GM18511 (cell line): ENCODE measurements around the gene ARFGAP2.

Experiments used
- ATAC-seq: cut with Tn5 transposase; IDR thresholded peaks from one replicate; pipeline ENCODE4 v1.9.1; 2021; ENCODE audit warnings: mild to moderate bottlenecking, moderate library complexity; ENCODE audit not compliant: unreplicated experiment

The ARFGAP2 gene

GRCh38 chr11:47171856-47172255 lies 4.8 kb downstream of the ARFGAP2 start:
- no peak for ATAC-seq

DNA sequence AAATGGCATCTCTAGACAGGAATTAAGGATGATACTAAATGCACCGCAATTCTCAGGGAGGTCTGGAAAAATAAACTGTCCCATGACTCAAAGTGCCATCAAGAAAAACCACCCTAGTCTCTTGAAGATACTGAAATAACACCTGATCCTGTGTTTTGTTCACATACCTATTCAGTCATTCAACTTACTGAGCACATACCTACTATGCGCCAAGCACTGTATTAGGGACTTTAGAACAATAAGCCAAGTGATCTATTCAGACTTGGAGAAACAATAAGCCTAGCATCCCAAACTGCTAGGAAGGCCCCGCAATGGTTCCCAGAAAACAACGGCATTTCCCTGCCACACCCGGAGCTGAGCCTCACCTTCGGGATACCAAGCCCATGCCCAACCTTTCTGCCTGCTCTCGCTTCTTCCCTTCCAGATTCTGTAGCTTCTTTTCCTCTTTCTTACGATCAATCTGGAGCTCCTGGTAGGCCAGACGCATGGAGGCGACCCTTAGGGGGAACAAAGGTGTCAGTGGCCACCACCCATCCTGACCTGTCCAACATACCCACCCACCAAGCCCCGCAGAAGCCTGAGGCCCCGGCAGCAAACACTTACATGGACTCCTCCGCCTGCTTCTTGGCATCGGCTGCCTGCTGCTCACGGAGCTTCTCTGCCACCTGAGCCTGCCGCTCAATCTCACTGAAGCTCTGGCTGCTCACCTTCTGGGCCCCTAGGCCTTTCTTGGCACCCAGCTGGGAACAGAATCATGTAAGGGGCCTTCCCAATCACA lies 5.4 kb downstream of the ARFGAP2 start:
- ATAC-seq, result no peak

DNA sequence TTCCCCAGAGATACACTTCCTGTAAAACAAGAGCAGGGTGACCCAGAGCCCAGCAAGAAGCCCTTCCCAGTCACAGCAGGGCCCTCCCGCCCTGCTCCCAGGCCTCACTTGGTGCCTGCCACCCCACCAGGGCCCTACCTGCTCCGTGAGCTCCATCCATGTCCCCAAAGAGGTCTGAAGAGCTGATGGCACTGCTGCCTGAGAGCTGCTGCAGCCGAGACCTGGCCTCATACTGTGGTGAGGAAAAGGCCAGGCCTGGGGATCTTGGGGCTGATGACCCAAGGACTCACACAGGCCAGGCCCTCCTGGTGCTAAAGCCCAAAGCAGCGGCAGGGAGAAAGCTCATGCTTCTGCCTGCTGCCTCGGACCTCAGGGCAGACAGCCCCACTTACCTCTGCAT lies 10.3 kb downstream of the ARFGAP2 start:
- no peak for ATAC-seq

GRCh38 chr11:47165253-47165840 lies 11.3 kb downstream of the ARFGAP2 start:
- no peak for ATAC-seq

DNA sequence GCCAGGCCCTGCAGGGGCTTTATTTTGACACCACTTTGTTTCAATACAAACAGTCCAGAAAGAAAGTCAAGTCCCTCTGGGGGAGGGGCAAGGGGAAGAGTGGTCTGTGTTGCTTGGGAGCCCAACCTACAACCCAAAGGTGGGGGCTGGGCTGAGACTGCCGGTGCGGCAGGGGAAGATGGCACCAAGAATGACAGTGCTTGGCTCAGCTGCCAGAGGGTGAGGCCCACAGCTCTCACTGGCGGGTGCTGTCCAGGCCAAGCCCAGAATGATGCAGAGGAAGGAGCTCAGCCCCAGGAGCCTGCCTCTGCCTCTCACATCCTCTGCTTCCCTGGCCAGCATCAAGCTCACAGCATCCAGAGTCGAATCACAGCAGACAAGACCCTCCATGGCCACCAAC lies 12.4 kb downstream of the ARFGAP2 start:
- no peak for ATAC-seq

- ATAC-seq, result no peak
These were observed 12.8 kb downstream of the ARFGAP2 start for GRCh38 chr11:47163898-47164297.

DNA sequence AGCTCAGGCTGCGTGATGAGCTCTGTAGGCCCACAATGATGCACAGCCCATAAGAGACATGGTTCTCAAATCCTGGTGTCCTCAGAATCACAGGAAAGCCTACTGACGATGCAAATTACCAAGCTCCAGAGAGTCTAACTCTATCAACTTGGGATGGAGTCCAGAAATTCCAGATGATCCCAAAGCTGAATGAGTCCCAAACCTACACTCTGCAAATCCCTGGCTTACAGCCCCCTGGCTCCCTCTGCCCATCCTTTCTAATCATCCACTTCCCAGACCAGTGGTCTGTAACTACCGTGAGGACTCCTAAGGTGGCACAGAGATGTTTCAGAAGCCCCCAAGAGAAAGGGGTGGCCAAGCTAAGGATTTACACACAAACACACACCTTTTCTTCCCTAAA lies 13.5 kb downstream of the ARFGAP2 start:
- ATAC-seq, result no peak

DNA sequence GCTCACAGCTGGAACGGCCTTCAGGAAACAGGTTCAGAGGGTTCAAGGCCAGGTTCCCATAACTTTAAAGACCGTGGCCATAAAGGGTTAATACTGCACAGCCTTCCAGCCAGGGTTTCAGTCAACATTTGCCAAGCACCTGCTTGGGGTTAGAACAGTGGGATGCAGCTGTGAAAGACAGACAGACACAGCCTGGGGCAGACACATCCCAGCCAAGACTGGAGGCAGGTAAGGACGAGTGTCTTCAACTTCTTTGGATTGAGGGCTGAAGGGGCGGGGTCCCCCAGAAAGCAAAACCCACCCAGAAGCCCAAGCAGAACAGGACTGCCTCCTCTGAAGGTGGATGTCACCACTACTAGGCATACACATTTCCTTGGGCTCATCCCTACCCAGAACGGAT lies 14.3 kb downstream of the ARFGAP2 start:
- ATAC-seq, result no peak

- ATAC-seq, result no peak
These were observed 14.8 kb downstream of the ARFGAP2 start for GRCh38 chr11:47161890-47162289.

DNA sequence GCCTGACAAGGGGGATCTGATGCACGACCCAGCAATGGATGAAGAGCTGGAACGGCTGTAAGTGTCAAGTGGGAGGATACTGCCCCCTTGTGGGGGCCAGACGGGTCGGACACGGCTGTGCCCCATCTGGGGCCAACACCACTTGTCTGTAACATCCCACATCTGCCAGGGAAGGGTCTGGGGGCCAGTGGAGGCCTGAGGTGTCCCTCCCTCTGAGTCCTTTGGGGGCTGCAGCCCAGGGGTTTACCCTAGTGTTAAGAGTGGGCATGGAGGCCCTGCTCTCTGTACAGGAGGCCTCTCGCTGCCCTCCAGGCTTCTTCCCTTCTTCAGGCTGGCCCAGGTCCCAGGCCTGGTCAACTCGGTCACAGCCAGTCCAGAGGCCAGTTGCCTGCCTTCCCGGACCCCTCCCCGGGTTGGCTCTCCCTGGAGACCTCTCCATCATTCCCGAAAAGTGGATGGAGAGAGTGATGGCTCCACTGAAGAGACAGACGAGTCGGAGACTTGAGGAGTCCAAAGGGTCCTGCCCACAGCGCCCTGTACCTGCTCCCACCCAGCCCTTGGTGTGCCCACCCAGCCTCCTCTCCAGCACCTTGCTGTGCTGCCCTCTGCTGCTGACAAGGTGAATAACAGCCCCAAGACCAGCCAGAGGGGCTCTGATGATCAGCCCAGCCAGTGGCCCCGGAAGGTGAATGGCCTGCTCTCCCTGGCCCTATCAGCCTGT lies 15.4 kb downstream of the ARFGAP2 start:
- ATAC-seq, result peak; percentile 73

DNA sequence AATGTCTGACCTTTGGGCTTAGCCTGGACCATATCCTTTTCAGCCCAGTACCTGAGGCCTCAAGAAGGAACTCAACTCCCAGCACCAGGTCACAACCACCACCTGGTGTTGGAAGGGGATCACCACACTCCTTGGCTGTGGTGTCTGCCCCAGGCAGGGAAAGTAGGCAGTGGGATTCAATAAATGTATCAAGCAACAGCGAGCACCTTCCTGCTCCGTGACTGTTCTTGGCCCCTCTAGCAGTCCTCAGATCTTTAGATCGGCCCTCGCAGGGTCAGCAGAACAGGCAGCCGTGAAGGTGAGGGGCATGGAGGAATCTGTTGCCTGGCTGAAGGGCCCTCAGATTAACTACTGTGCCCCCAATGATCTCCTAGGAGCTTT lies 15.9 kb downstream of the ARFGAP2 start:
- no peak for ATAC-seq

- no peak for ATAC-seq
These were observed 18.4 kb downstream of the ARFGAP2 start for GRCh38 chr11:47158242-47158641.

DNA sequence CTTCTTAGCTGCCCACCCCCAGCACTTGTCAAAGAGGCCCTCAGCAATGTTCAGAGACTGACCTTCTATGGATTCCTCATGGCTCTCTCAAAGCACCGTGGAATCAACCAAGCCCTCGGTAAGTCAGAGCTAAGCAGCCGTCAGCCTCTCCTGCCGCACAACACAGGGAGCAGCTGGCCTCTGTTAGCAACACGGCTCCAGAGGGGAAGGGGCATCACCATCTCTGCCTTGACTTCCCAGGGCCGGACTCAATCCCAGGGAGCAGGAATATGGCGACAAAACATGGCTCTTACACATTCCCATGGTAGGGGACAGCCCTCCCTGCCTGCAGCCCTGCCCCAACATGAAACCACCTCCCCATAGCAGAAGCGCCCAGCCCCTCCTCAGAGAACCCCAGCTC lies 18.9 kb downstream of the ARFGAP2 start:
- no peak for ATAC-seq

DNA sequence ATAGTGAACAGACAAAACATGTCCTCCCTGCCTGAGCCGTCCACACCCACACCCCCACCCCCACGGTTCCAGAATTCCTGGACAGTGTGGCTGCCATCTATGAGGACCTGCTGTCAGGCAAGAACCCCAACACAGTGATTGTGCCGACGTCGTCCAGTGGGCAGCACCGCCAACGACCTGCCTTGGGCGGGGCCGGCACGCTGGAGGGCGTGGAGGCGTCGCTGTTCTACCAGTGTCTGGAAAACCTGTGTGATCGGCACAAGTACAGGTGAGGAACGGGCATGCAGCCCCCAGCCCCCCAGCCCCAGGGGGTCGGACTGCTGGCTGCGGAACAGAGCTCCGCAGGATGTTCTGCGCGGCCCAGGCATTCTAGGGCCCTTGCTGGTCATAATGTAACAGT lies 19.7 kb downstream of the ARFGAP2 start:
- no peak for ATAC-seq

GRCh38 chr11:47156333-47156732 lies 20.3 kb downstream of the ARFGAP2 start:
- no peak for ATAC-seq

- no peak for ATAC-seq
These were observed 20.8 kb downstream of the ARFGAP2 start for GRCh38 chr11:47155879-47156278.

DNA sequence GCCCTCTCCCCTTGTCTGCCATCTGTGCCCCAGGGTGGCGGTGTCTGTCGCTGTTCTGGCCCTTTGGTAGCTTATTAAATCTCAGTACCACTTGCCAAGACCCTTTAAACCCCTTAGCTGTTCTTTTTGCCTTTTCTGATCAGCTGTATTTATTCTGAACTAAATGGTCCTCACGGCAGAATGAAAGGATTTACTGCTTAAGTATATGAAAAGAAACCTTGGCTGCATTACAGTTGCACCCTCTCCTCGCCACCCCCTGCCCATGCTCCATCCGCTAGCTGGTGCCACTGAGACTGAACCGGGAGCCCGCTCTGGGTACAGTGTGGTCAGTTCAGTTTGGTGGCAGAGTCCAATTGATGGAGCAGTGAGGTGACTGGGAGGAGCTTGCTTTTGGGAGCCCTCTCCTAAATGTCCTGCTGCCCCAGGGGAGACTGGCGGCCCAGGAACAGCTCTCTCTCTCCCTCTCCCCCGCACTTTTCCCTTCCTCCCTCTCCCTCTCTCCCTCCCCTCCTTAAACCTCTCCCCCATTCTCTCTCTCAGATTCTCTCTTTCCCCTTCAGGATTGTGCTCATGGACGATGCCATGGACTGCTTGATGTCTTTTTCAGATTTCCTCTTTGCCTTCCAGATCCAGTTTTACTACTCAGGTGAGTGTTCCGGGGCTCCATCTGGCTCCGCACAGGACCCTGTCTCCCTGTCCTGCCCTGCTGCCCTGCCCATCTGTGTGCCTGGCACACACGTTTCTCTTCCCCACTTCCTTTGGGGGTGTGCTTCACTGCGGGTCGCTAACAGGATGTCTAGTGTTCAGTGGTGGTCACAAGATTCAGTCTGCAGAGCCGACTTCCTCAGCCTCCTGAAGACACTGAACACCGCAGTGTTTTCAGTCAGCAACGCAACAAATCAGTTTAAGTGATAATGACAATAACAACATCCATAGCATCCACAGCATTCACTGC lies 21.8 kb downstream of the ARFGAP2 start:
- ATAC-seq, result no peak

GRCh38 chr11:47152953-47153950 lies 23.4 kb downstream of the ARFGAP2 start:
- peak; percentile 50 for ATAC-seq

DNA sequence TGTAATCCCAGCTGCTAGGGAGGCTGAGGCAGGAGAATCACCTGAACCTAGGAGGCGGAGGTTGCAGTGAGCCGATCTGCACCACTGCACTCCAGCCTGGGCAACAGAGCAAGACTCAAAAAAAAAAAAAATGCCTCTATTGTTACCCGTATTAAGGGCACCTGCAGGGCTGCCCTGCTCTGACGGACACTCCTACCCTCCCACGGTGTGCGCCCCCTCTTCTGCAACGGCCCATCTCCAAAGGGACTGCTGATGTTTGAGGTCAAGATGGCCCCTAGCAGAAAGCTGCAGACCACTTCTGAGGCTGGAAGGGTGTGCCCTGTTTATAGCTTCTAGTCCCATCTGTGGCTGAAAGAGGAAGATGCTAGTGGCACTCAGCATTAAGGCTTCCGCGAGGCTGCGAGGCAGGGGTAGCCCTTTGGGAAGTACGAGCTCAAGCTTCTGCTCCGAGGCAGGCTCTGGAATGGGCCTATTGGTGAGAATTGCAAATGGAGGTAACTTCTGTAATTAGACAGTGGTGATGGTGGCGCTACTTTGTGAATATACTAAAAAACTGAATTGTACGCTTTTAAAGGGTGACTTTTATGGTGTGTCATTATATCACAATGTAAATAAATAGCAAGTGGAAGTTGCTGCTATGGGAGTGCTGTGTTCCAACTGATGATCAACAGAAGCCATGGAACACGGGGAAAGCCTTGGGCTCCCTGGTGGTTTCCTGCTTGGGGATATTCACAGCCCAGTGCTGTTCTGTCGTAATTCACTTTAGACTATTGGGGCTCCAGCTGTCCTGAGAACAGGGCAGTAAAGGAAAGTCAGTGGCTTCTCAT lies 24.3 kb downstream of the ARFGAP2 start:
- ATAC-seq, result no peak
